Hepatocyte (in vitro differentiated cells): ENCODE data around the gene PDE4B. TPM values are rescaled to one million over a fixed set of nuclear protein-coding genes. Genes with fewer than 3 reads are reported as not detected.

Experiments used
- DNase-seq: peaks from one replicate; pipeline ENCODE4 v3.0.0-alpha.2; 2016; ENCODE audit warnings: low spot score
- H2AFZ ChIP-seq: fragments of 200-600 bp; sonication (generic); 2 replicates; pipeline ENCODE4 v1.6.0; 2016; ENCODE audit warnings: antibody characterized with exemption, mild to moderate bottlenecking
- H3K27ac ChIP-seq: fragments of 200-600 bp; sonication (generic); 2 replicates; pipeline ENCODE4 v1.5.1; 2016; ENCODE audit warnings: mild to moderate bottlenecking
- H3K27me3 ChIP-seq: fragments of 200-600 bp; sonication (generic); 2 replicates; pipeline ENCODE4 v1.6.1; 2016
- H3K36me3 ChIP-seq: fragments of 200-600 bp; sonication (generic); replicated peaks from 2 replicates; pipeline ENCODE4 v1.5.1; 2016; ENCODE audit warnings: low read depth; ENCODE audit not compliant: insufficient read depth
- H3K4me1 ChIP-seq: fragments of 200-600 bp; sonication (generic); 2 replicates; pipeline ENCODE4 v1.5.1; 2016; ENCODE audit warnings: mild to moderate bottlenecking, moderate library complexity; ENCODE audit not compliant: insufficient read depth
- H3K4me2 ChIP-seq: fragments of 200-600 bp; sonication (generic); 2 replicates; pipeline ENCODE4 v1.6.0; 2016
- H3K4me3 ChIP-seq: fragments of 200-600 bp; sonication (generic); 2 replicates; pipeline ENCODE4 v1.5.1; 2016; ENCODE audit warnings: mild to moderate bottlenecking
- H3K79me2 ChIP-seq: fragments of 200-600 bp; sonication (generic); 2 replicates; pipeline ENCODE4 v1.6.0; 2017; ENCODE audit warnings: mild to moderate bottlenecking
- H3K9me2 ChIP-seq: fragments of 200-600 bp; sonication (generic); replicated peaks from 2 replicates; pipeline ENCODE4 v1.6.0; 2017; ENCODE audit warnings: mild to moderate bottlenecking; ENCODE audit not compliant: insufficient read depth
- H3K9me3 ChIP-seq: fragments of 200-600 bp; sonication (generic); 2 replicates; pipeline ENCODE4 v1.5.1; 2016; ENCODE audit warnings: low read depth, mild to moderate bottlenecking
- H4K20me1 ChIP-seq: fragments of 200-600 bp; sonication (generic); 2 replicates; pipeline ENCODE4 v1.6.0; 2016; ENCODE audit warnings: mild to moderate bottlenecking; ENCODE audit not compliant: insufficient read depth, poor library complexity, severe bottlenecking
- EZH2 ChIP-seq: fragments of 200-600 bp; sonication (generic); IDR thresholded peaks from 2 replicates; pipeline ENCODE4 v1.6.1; 2016; ENCODE audit warnings: antibody characterized with exemption, mild to moderate bottlenecking, borderline replicate concordance
- EZH2phosphoT487 ChIP-seq: fragments of 200-600 bp; sonication (generic); IDR thresholded peaks from one replicate; pipeline ENCODE4 v1.6.1; 2018; ENCODE audit warnings: antibody characterized with exemption, mild to moderate bottlenecking, low read depth, moderate library complexity; ENCODE audit not compliant: unreplicated experiment, severe bottlenecking
- WGBS: methylation state at CpG from one replicate; pipeline ENCODE4 v1.1.6; 2016; ENCODE audit warnings: low lambda C conversion rate; ENCODE audit errors: missing lambda C conversion rate; 5-methylcytosine and 5-hydroxymethylcytosine counted together
- polyA plus RNA-seq: library from polyadenylated mRNA; unstranded; fragments of >200 nt; fragmentation: Nextera tagmentation; extraction: Ambion mirVana; gene quantifications from 2 replicates; pipeline ENCODE4 v1.2.1, GENCODE V29; 2016
- total RNA-seq: library from RNA; depleted of rRNA; stranded (reverse); fragments of >200 nt; gene quantifications from 2 replicates; pipeline ENCODE4 v1.2.3, GENCODE V29; 2014
- TF ChIP-seq, protein P1 (sequence below): fragments of 200-600 bp; sonication (generic); IDR thresholded peaks from 2 replicates; pipeline ENCODE4 v1.5.1; 2016; ENCODE audit warnings: antibody characterized with exemption, mild to moderate bottlenecking; ENCODE audit not compliant: poor library complexity

PDE4B gene
- total and polyA plus RNA-seq, 2 experiments from 2014 or later, result 1.8 to 3.4 TPM

DNA sequence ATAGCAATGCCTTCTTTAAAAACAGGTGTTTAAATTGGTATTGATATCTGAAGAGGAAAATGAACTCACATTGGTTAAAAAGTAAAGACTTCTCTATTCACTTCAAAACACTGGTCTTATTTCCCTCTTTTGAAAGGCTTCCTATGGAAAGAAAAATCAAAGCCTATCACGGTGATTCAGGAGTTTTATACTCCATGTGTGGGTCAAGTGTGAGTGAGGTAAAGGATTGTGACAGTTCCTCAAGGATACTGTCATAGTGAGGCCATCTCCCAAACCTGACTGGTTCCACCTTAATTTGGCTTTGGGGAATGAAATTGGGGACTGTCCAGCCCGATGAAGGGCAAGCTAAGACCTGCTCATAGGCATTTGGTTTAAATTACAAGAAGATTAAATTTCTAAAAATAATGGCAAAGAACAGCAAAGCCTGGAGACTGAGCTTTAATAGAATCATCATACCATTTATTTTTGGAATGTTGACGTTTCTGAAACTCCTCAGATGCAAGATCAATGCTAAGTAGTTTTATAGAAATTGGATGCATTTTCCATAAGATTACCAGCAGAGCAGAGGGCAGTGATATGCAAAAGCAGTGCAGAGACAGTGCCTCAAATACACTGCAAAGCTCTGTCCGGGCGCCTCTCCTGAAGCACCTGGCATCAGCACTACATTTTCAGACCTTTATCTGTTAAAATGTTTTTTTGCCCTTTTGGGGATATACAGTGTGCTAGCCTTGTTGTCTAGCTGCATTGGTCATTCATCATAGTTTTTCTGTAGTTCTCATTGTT lies 439.2 kb downstream of the PDE4B start:
- WGBS, result 76% methylated on average over 5 of the region's 5 CpGs
- no peaks in the 10 kb centered on the region for H3K79me2 ChIP-seq
- H3K4me3 ChIP-seq, result no peak overlapping the region
- no peak overlapping the region for H3K4me2 ChIP-seq
- H3K36me3 ChIP-seq, result no peaks in the 10 kb centered on the region
- no peaks in the 10 kb centered on the region for H3K27me3 ChIP-seq
- H4K20me1 ChIP-seq, result no peaks in the 10 kb centered on the region
- H3K4me1 ChIP-seq, result no peaks in the 10 kb centered on the region
- H3K9me2 ChIP-seq, result no peaks in the 10 kb centered on the region
- H3K27ac ChIP-seq, result no peak overlapping the region
- TF ChIP-seq EZH2phosphoT487, result no peak
- TF ChIP-seq, protein P1, sequence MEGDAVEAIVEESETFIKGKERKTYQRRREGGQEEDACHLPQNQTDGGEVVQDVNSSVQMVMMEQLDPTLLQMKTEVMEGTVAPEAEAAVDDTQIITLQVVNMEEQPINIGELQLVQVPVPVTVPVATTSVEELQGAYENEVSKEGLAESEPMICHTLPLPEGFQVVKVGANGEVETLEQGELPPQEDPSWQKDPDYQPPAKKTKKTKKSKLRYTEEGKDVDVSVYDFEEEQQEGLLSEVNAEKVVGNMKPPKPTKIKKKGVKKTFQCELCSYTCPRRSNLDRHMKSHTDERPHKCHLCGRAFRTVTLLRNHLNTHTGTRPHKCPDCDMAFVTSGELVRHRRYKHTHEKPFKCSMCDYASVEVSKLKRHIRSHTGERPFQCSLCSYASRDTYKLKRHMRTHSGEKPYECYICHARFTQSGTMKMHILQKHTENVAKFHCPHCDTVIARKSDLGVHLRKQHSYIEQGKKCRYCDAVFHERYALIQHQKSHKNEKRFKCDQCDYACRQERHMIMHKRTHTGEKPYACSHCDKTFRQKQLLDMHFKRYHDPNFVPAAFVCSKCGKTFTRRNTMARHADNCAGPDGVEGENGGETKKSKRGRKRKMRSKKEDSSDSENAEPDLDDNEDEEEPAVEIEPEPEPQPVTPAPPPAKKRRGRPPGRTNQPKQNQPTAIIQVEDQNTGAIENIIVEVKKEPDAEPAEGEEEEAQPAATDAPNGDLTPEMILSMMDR, result no peak
- H3K9me3 ChIP-seq, result no peaks in the 10 kb centered on the region
- no peak for DNase-seq
- H2AFZ ChIP-seq, result no peak overlapping the region

DNA sequence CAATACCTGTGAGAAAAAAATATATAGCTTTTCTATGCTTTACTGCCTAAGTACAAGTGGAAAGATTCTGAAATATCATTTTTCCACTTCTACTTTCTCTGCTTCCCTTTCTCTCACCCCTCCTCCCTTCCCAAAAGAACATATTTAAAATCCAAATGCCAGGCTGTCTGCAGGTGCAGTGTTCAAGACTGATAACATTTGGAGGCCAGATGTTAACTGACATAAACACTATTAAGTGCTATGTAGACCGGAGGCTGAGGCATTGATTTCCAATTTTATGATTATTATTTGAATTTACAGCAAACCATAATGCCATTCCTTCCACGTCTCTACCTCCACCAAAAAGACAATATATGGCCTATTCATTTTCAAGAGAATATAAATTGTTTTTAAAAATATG lies 444.3 kb downstream of the PDE4B start:
- H3K27ac ChIP-seq, result no peak overlapping the region
- no peak overlapping the region for H3K4me3 ChIP-seq
- H2AFZ ChIP-seq, result no peak overlapping the region
- no peaks in the 10 kb centered on the region for H3K27me3 ChIP-seq
- H4K20me1 ChIP-seq, result no peaks in the 10 kb centered on the region
- TF ChIP-seq EZH2 (no peak), EZH2phosphoT487 (no peak)
- TF ChIP-seq, protein P1, result no peak
- whole genome bisulfite sequencing, result 65% methylated on average over 2 of the region's 2 CpGs
- no peaks in the 10 kb centered on the region for H3K79me2 ChIP-seq
- peaks cover 5% of the 10 kb centered on the region for H3K4me1 ChIP-seq
- no peaks in the 10 kb centered on the region for H3K36me3 ChIP-seq
- H3K9me3 ChIP-seq, result no peaks in the 10 kb centered on the region
- DNase-seq, result no peak
- no peak overlapping the region for H3K4me2 ChIP-seq
- no peaks in the 10 kb centered on the region for H3K9me2 ChIP-seq

DNA sequence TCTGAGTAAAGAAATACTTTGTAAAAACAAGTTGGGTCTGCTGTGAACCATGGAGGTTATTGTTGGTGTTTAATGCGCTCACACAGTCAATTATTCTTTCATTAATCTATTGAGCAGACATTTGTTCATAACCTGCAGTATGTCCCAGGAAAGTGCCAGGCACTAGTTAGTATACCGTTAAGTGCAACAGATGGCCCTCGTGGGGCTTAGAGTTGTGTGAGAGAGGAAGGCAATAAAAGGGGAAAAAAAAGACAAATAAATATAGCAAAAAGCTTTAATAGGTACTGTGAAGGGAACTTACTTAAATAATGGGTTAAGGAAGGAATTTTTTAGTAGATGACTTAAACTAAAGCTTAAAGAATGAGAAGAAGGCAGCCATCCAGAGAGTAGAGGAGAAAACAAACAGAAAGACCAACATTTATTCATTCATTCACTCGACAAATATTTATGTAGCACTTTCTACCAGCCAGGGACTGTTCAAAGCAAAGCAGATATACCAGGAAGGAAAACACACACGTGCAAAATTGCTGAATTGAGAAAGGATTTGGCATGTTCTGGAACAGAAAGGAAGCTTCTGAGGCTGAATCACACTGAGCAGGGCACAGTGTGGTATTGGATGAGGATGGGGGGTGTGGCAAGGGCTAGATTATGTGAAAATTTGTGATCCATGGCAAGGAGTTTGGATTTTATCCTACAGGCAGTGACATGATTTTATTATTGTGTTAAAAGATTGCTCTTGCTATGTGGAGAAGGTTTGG lies 445.2 kb downstream of the PDE4B start:
- Histone ChIP-seq H4K20me1 (no peaks in the 10 kb centered on the region), H3K27ac (no peak overlapping the region), H3K4me2 (no peak overlapping the region), H3K9me3 (no peaks in the 10 kb centered on the region), H3K4me1 (peaks cover 5% of the 10 kb centered on the region), H3K4me3 (no peak overlapping the region), H3K79me2 (no peaks in the 10 kb centered on the region), H3K36me3 (no peaks in the 10 kb centered on the region), H2AFZ (no peak overlapping the region), H3K27me3 (no peaks in the 10 kb centered on the region), H3K9me2 (no peaks in the 10 kb centered on the region)
- TF ChIP-seq EZH2phosphoT487 (no peak), EZH2 (no peak)
- TF ChIP-seq, protein P1, result no peak
- WGBS, result 42% methylated on average over 5 of the region's 5 CpGs
- no peak for DNase-seq
